GM12878 (cell line): ENCODE results near the gene TMA16. TPM values are rescaled to one million over a fixed set of nuclear protein-coding genes. Genes with fewer than 3 reads are reported as not detected.

Experiments
- ATAC-seq: fragments of 200-7000 bp; cut with Tn5 transposase; 3 replicates; pipeline ENCODE4 v1.9.1; 2020; ENCODE audit warnings: mild to moderate bottlenecking, moderate library complexity
- BruUV-seq: library from RNA; stranded (reverse); fragments of 400-500 nt; replicated peaks from 2 replicates; lab custom pipeline; 2021; lab: Mats Ljungman, UMichigan
- CTCF ChIA-PET: fragments of 300-600 bp; sonication (Branson Sonifier 250); formaldehyde crosslinking; extraction: SDS; loops from one replicate; lab custom pipeline; 2021; ENCODE audit warnings: inconsistent platforms; lab: Yijun Ruan, JAX
- POLR2A ChIA-PET: fragments of 350-600 bp; formaldehyde crosslinking; extraction: SDS; loops from one replicate; lab custom pipeline; 2021; ENCODE audit warnings: inconsistent platforms; lab: Charles Lee
- RAD21 ChIA-PET: fragments of 300-600 bp; sonication (Branson Sonifier 250); formaldehyde crosslinking; loops from one replicate; lab custom pipeline; 2023; ENCODE audit warnings: antibody characterized with exemption; ENCODE audit not compliant: unreplicated experiment; lab: Charles Lee
- SMC1A ChIA-PET: fragments of 300-600 bp; sonication (Branson Sonifier 250); formaldehyde crosslinking; loops from one replicate; lab custom pipeline; 2023; ENCODE audit not compliant: unreplicated experiment, uncharacterized antibody; lab: Charles Lee
- DNase-seq: peaks from one replicate; pipeline ENCODE4 v3.0.0-alpha.2; 2011; ENCODE audit warnings: low read depth, low spot score
- FAIRE-seq: peaks from 3 replicates; lab custom pipeline; 2011; peaks lifted over from hg19 to GRCh38; lab: Jason Lieb, UNC
- H2AFZ ChIP-seq: 2 replicates; pipeline ENCODE4 v1.6.0; 2011; ENCODE audit warnings: low read depth, low read length, control low read depth; ENCODE audit not compliant: control insufficient read depth
- H3K27ac ChIP-seq: 2 replicates; pipeline ENCODE4 v1.5.1; 2011; ENCODE audit warnings: control low read depth; ENCODE audit not compliant: control insufficient read depth, insufficient read depth
- H3K27me3 ChIP-seq, 2 experiments: replicated peaks in 1 of 2; 2 replicates each; pipeline versions ENCODE4 v1.6.0 to v1.6.1; 2011; ENCODE audit warnings: low read length in 1 of 2; ENCODE audit not compliant: control insufficient read depth in 2 of 2, insufficient read depth in 2 of 2
- H3K36me3 ChIP-seq, 2 experiments: 2 replicates each; pipeline ENCODE4 v1.5.1; 2011; ENCODE audit warnings: low read length in 1 of 2; ENCODE audit not compliant: control insufficient read depth in 2 of 2, insufficient read depth in 2 of 2
- H3K4me1 ChIP-seq: 2 replicates; pipeline ENCODE4 v1.6.1; 2011; ENCODE audit warnings: mild to moderate bottlenecking, low read length, moderate library complexity, mixed read lengths; ENCODE audit not compliant: control insufficient read depth, insufficient read depth
- H3K4me2 ChIP-seq: 2 replicates; pipeline ENCODE4 v1.6.0; 2011; ENCODE audit warnings: control low read depth; ENCODE audit not compliant: control insufficient read depth, insufficient read depth
- H3K4me3 ChIP-seq: fragments of 200-600 bp; sonication (generic); 2 replicates; pipeline ENCODE4 v1.5.1; 2016
- H3K79me2 ChIP-seq: 2 replicates; pipeline ENCODE4 v1.6.0; 2011; ENCODE audit warnings: low read length; ENCODE audit not compliant: control insufficient read depth, insufficient read depth
- H3K9ac ChIP-seq: 2 replicates; pipeline ENCODE4 v1.8.0; 2011; ENCODE audit warnings: low read length, control low read depth, mixed read lengths; ENCODE audit not compliant: control insufficient read depth, insufficient read depth
- H3K9me3 ChIP-seq: replicated peaks from 3 replicates; pipeline ENCODE4 v1.5.1; 2011; ENCODE audit warnings: mild to moderate bottlenecking, low read length; ENCODE audit not compliant: control insufficient read depth, insufficient read depth
- H4K20me1 ChIP-seq: 2 replicates; pipeline ENCODE4 v1.6.0; 2011; ENCODE audit not compliant: control insufficient read depth, insufficient read depth
- BACH1 ChIP-seq: fragments of 450-650 bp; IDR thresholded peaks from 2 replicates; pipeline ENCODE4 v1.6.1; 2017; ENCODE audit warnings: mild to moderate bottlenecking, borderline replicate concordance
- BHLHE40 ChIP-seq, 2 experiments: fragments of 450-650 bp in 1 of 2; IDR thresholded peaks; 2 replicates each; pipeline ENCODE4 v1.6.1; 2011 to 2017; ENCODE audit warnings: low read depth in 2 of 2, borderline replicate concordance in 1 of 2, improper control_type of control experiment in 1 of 2, low read length in 1 of 2, mild to moderate bottlenecking in 1 of 2
- BMI1 ChIP-seq: fragments of 450-650 bp; IDR thresholded peaks from 2 replicates; pipeline ENCODE4 v1.6.1; 2016; ENCODE audit warnings: mild to moderate bottlenecking, moderate library complexity, borderline replicate concordance
- CBFB ChIP-seq: IDR thresholded peaks from 2 replicates; pipeline ENCODE4 v1.6.1; 2016; ENCODE audit warnings: antibody characterized with exemption, low read depth
- CREB1 ChIP-seq: IDR thresholded peaks from 2 replicates; pipeline ENCODE4 v1.6.1; 2012; ENCODE audit warnings: low read depth, mild to moderate bottlenecking, inconsistent platforms
- EP300 ChIP-seq, 2 experiments: fragments of 150-350 bp in 1 of 2; IDR thresholded peaks; 2 replicates each; pipeline ENCODE4 v1.6.1; 2011 to 2012; ENCODE audit warnings: low read depth in 2 of 2, low read length in 2 of 2, borderline replicate concordance in 1 of 2, improper control_type of control experiment in 1 of 2, inconsistent platforms in 1 of 2; ENCODE audit not compliant: control insufficient read depth in 1 of 2
- GABPA ChIP-seq: IDR thresholded peaks from 2 replicates; pipeline ENCODE4 v1.6.1; 2014; ENCODE audit warnings: antibody characterized with exemption, low read depth, mild to moderate bottlenecking, inconsistent platforms
- JUND ChIP-seq: IDR thresholded peaks from 2 replicates; pipeline ENCODE4 v1.6.1; 2012; ENCODE audit warnings: low read depth, mild to moderate bottlenecking, low read length, improper control_type of control experiment, moderate library complexity
- MAX ChIP-seq: IDR thresholded peaks from 2 replicates; pipeline ENCODE4 v1.6.1; 2012; ENCODE audit warnings: low read depth, low read length, improper control_type of control experiment
- MTA3 ChIP-seq: IDR thresholded peaks from 2 replicates; pipeline ENCODE4 v1.6.1; 2012; ENCODE audit warnings: low read length, inconsistent platforms, borderline replicate concordance
- MYB ChIP-seq: fragments of 150-350 bp; IDR thresholded peaks from 2 replicates; pipeline ENCODE4 v1.6.1; 2014; ENCODE audit warnings: mild to moderate bottlenecking, low read depth, low read length, borderline replicate concordance
- MYC ChIP-seq: IDR thresholded peaks from 2 replicates; pipeline ENCODE4 v1.6.1; 2011; ENCODE audit warnings: mild to moderate bottlenecking, low read length, moderate library complexity, inconsistent platforms; ENCODE audit not compliant: insufficient read depth, insufficient replicate concordance, insufficient read length, severe bottlenecking
- NBN ChIP-seq: fragments of 450-650 bp; IDR thresholded peaks from 2 replicates; pipeline ENCODE4 v1.6.1; 2016
- PBX3 ChIP-seq: IDR thresholded peaks from 2 replicates; pipeline ENCODE4 v1.6.1; 2011; ENCODE audit warnings: mild to moderate bottlenecking, low read depth, low read length, moderate library complexity; ENCODE audit not compliant: insufficient replicate concordance
- PML ChIP-seq: IDR thresholded peaks from 2 replicates; pipeline ENCODE4 v1.6.1; 2012; ENCODE audit warnings: low read length, inconsistent platforms
- TARDBP ChIP-seq: IDR thresholded peaks from 2 replicates; pipeline ENCODE4 v1.6.1; 2016; ENCODE audit warnings: borderline replicate concordance
- ZNF384 ChIP-seq: IDR thresholded peaks from 2 replicates; pipeline ENCODE4 v1.6.1; 2012; ENCODE audit warnings: low read depth, mild to moderate bottlenecking, low read length, improper control_type of control experiment, borderline replicate concordance
- WGBS: methylation state at CpG from one replicate; pipeline ENCODE4 v1.1.6; 2016; ENCODE audit warnings: low lambda C conversion rate; ENCODE audit not compliant: insufficient replicate concordance, insufficient coverage; ENCODE audit errors: missing lambda C conversion rate; 5-methylcytosine and 5-hydroxymethylcytosine counted together
- in situ Hi-C: fragments of 300-500 bp; cut with MboI; formaldehyde crosslinking; loops from 9 replicates; pipeline ENCODE4 v1.14.3; 2018; ENCODE audit warnings: mixed read lengths
- intact Hi-C: fragments of 100-400 bp; cut with micrococcal nuclease; formaldehyde crosslinking; loops from one replicate; pipeline ENCODE4 v1.14.2; 2022; ENCODE audit not compliant: unreplicated experiment
- polyA plus RNA-seq, 11 experiments: library from polyadenylated mRNA; depleted of rRNA in 4 of 11; unstranded in 6 of 11; stranded (reverse) in 5 of 11; fragments of >200 nt; fragmentation: Nextera tagmentation in 4 of 11; fragmentation: Illumina TruSeq in 1 of 11; extraction: Ambion mirVana in 4 of 11; extraction: Trizol in 1 of 11; gene quantifications; 1 replicate in 1 of 11; 2 replicates in 10 of 11; pipeline versions ENCODE4 v1.2.1 to v1.2.3, GENCODE V29; 2011 to 2016; ENCODE audit warnings: inconsistent platforms in 2 of 11, missing spikeins in 2 of 11, low read depth in 1 of 11
- total RNA-seq, 4 experiments: library from RNA; depleted of rRNA in 3 of 4; stranded (reverse); fragments of >200 nt in 3 of 4; fragmentation: Illumina TruSeq in 1 of 4; extraction: Trizol in 1 of 4; gene quantifications; 2 replicates each; pipeline versions ENCODE4 v1.2.1 to v1.2.3, GENCODE V29; 2013 to 2021
- TF ChIP-seq, protein P1 (sequence below): IDR thresholded peaks from 2 replicates; pipeline ENCODE4 v1.6.1; 2011; ENCODE audit warnings: borderline replicate concordance, low read depth, mild to moderate bottlenecking, moderate library complexity, mixed read lengths, low read length; ENCODE audit not compliant: insufficient read depth; ENCODE audit errors: extremely low read length
- TF ChIP-seq, protein P2 (sequence below): fragments of 450-650 bp; IDR thresholded peaks from 2 replicates; pipeline ENCODE4 v1.6.1; 2017; ENCODE audit warnings: low read depth, mild to moderate bottlenecking, moderate library complexity

Gene TMA16
- total and polyA plus RNA-seq, 10 of the 15 experiments (the other 5 are each of a cell fraction or from before 2014, with no cell fraction given): 37.9 to 91.0 (median 55.8) TPM

- FAIRE-seq: peak; percentile 13
- TF ChIP-seq, protein P1, sequence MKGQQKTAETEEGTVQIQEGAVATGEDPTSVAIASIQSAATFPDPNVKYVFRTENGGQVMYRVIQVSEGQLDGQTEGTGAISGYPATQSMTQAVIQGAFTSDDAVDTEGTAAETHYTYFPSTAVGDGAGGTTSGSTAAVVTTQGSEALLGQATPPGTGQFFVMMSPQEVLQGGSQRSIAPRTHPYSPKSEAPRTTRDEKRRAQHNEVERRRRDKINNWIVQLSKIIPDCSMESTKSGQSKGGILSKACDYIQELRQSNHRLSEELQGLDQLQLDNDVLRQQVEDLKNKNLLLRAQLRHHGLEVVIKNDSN: no peak
- TF ChIP-seq PML (peak; percentile 52; the same call in 1 of the 2 replicates), CREB1 (0 out of 2 replicates have a peak, but pooled peaks have one; percentile 33), ZNF384 (peak; percentile 85), MAX (no peak), BACH1 (peak; percentile 60; the same call in 1 of the 2 replicates), MTA3 (no peak), BMI1 (peak; percentile 36; the same call in 1 of the 2 replicates), PBX3 (no peak), MYC (no peak), JUND (0 out of 2 replicates have a peak, but pooled peaks have one; percentile 17), CBFB (peak; percentile 53; the same call in 1 of the 2 replicates), NBN (peak; percentile 57; the same call in 1 of the 2 replicates), EP300 (IDR thresholded peaks at IDR 0.05; ENCODE audit: borderline replicate concordance in 1 of 2, control insufficient read depth in 1 of 2, low read depth in 2 of 2, low read length in 2 of 2) (peak; percentile 13 to 47; a peak in 1 of 4 replicates), MYB (no peak), BHLHE40 (IDR thresholded peaks at IDR 0.05; ENCODE audit: borderline replicate concordance in 1 of 2, low read depth in 2 of 2, low read length in 1 of 2) (peak in 1 of 2 experiments; percentile 49; a peak in 2 of 4 replicates), GABPA (0 out of 2 replicates have a peak, but pooled peaks have one; percentile 21), TARDBP (no peak)
- TF ChIP-seq, protein P2, sequence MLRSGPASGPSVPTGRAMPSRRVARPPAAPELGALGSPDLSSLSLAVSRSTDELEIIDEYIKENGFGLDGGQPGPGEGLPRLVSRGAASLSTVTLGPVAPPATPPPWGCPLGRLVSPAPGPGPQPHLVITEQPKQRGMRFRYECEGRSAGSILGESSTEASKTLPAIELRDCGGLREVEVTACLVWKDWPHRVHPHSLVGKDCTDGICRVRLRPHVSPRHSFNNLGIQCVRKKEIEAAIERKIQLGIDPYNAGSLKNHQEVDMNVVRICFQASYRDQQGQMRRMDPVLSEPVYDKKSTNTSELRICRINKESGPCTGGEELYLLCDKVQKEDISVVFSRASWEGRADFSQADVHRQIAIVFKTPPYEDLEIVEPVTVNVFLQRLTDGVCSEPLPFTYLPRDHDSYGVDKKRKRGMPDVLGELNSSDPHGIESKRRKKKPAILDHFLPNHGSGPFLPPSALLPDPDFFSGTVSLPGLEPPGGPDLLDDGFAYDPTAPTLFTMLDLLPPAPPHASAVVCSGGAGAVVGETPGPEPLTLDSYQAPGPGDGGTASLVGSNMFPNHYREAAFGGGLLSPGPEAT: peak; percentile 33; the same call in 1 of the 2 replicates
These were observed 1.4 kb downstream of the TMA16 start for GRCh38 chr4:163495900-163496299.

More at GRCh38 chr4:163495900-163496299, 1.4 kb downstream of the TMA16 start:
- RAD21 ChIA-PET: no interaction called here
- H2AFZ ChIP-seq: no peak overlapping the region
- WGBS: 7% methylated on average over 1 of the region's 1 CpG
- in situ Hi-C loops: loop anchor here (10.0 kb wide), 1 partner anchor 331 kb away; the partner anchor contains the start of gene NAF1
- H4K20me1 ChIP-seq: no peaks in the 10 kb centered on the region
- H3K4me3 ChIP-seq: peak overlapping the region; percentile 72
- intact Hi-C loops: loop anchor here (2.0 to 10.0 kb wide), 4 partner anchors 49 to 1399 kb away; partner anchors contain the start of gene NAF1
- peak overlapping the region; percentile 97 for H3K27ac ChIP-seq
- H3K9me3 ChIP-seq: no peaks in the 10 kb centered on the region; the same call in 2 of the 3 replicates
- SMC1A ChIA-PET: interaction anchor here (0.8 to 2.2 kb wide), 11 partner anchors 10 to 249 kb away, joined by 3 to 19 read pairs (median 4); no protein-coding TSS in a partner anchor
- H3K4me2 ChIP-seq: peak overlapping the region; percentile 81
- POLR2A ChIA-PET: interaction anchor here (1.3 kb wide), 1 partner anchor 9 kb away, joined by 6 read pairs; no protein-coding TSS in a partner anchor
- CTCF ChIA-PET: interaction anchor here (0.7 to 2.3 kb wide), 7 partner anchors 10 to 60 kb away, joined by 3 to 13 read pairs (median 7); no protein-coding TSS in a partner anchor
- no peaks in the 10 kb centered on the region for H3K27me3 ChIP-seq
- DNase-seq (peak; percentile 60), ATAC-seq (peak; percentile 49)
- H3K9ac ChIP-seq: peak overlapping the region; percentile 99
- H3K79me2 ChIP-seq: peaks cover 64% of the 10 kb centered on the region
- BruUV-seq: no TSS peak
- H3K36me3 ChIP-seq: 0 out of 4 replicates have a peak, but pooled peaks cover 0 to 5% of the 10 kb centered on the region in 2 experiments
- H3K4me1 ChIP-seq: peaks cover 5% of the 10 kb centered on the region; the same call in 1 of the 2 replicates
